HL-60 (cell line): Measurements from ENCODE around the gene DNM3.

Experiments
- DNase-seq, 2 experiments: peaks; one replicate each; pipeline ENCODE4 v3.0.0-alpha.2; 2010 to 2020; ENCODE audit warnings: low read depth in 1 of 2, low spot score in 1 of 2
- H3K27ac ChIP-seq: fragments of 250-450 bp; sonication (Bioruptor Pico); replicated peaks from 2 replicates; pipeline ENCODE4 v1.5.1; 2020; ENCODE audit warnings: mild to moderate bottlenecking, moderate library complexity
- H3K27me3 ChIP-seq: fragments of 250-450 bp; sonication (Bioruptor Pico); 2 replicates; pipeline ENCODE4 v1.5.1; 2021; ENCODE audit warnings: mild to moderate bottlenecking, moderate library complexity; ENCODE audit not compliant: insufficient read depth, poor library complexity, severe bottlenecking
- H3K4me3 ChIP-seq: replicated peaks from 2 replicates; pipeline ENCODE4 v1.5.1; 2011; ENCODE audit warnings: mild to moderate bottlenecking, control low read depth, low read length; ENCODE audit not compliant: insufficient read depth
- GABPA ChIP-seq: IDR thresholded peaks from 2 replicates; pipeline ENCODE4 v1.6.1; 2012; ENCODE audit warnings: low read depth
- POLR2AphosphoS5 ChIP-seq: IDR thresholded peaks from 2 replicates; pipeline ENCODE4 v1.6.1; 2012; ENCODE audit warnings: low read depth
- SPI1 ChIP-seq: IDR thresholded peaks from 2 replicates; pipeline ENCODE4 v1.6.1; 2012; ENCODE audit warnings: low read depth, mild to moderate bottlenecking, borderline replicate concordance
- TF ChIP-seq, protein P1 (sequence below): IDR thresholded peaks from one replicate; pipeline ENCODE4 v1.5.1; 2011; ENCODE audit warnings: low read length, control low read depth, inconsistent platforms; ENCODE audit not compliant: insufficient read depth
- TF ChIP-seq, protein P2 (sequence below): IDR thresholded peaks from 2 replicates; pipeline ENCODE4 v1.6.1; 2012; ENCODE audit warnings: low read depth; ENCODE audit not compliant: insufficient replicate concordance

The DNM3 gene

DNA sequence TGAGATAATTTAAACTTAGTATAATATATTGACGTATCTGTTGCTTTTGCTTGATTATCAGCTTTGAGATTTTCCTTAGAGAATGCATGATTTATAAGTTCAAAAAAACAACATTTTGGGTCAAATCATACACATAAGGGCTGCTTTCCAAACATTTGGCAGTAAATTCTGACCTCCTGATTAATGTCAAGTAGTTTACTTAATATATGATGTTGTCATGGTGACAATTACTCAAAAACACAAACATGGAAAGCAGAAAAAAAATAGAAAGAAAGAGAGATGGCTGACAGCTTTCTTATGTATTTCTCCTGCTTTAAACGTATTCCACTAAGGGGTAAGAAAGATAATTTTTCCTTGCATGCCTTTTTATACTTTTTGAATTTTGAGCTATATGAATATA, 320.9 kb downstream of the DNM3 start:
- Histone ChIP-seq H3K4me3 (no peak overlapping the region), H3K27me3 (no peaks in the 10 kb centered on the region), H3K27ac (no peak overlapping the region)
- DNase-seq = no peak
- TF ChIP-seq GABPA (no peak), POLR2AphosphoS5 (no peak), SPI1 (no peak)
- TF ChIP-seq, protein P1, sequence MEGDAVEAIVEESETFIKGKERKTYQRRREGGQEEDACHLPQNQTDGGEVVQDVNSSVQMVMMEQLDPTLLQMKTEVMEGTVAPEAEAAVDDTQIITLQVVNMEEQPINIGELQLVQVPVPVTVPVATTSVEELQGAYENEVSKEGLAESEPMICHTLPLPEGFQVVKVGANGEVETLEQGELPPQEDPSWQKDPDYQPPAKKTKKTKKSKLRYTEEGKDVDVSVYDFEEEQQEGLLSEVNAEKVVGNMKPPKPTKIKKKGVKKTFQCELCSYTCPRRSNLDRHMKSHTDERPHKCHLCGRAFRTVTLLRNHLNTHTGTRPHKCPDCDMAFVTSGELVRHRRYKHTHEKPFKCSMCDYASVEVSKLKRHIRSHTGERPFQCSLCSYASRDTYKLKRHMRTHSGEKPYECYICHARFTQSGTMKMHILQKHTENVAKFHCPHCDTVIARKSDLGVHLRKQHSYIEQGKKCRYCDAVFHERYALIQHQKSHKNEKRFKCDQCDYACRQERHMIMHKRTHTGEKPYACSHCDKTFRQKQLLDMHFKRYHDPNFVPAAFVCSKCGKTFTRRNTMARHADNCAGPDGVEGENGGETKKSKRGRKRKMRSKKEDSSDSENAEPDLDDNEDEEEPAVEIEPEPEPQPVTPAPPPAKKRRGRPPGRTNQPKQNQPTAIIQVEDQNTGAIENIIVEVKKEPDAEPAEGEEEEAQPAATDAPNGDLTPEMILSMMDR = no peak
- TF ChIP-seq, protein P2, sequence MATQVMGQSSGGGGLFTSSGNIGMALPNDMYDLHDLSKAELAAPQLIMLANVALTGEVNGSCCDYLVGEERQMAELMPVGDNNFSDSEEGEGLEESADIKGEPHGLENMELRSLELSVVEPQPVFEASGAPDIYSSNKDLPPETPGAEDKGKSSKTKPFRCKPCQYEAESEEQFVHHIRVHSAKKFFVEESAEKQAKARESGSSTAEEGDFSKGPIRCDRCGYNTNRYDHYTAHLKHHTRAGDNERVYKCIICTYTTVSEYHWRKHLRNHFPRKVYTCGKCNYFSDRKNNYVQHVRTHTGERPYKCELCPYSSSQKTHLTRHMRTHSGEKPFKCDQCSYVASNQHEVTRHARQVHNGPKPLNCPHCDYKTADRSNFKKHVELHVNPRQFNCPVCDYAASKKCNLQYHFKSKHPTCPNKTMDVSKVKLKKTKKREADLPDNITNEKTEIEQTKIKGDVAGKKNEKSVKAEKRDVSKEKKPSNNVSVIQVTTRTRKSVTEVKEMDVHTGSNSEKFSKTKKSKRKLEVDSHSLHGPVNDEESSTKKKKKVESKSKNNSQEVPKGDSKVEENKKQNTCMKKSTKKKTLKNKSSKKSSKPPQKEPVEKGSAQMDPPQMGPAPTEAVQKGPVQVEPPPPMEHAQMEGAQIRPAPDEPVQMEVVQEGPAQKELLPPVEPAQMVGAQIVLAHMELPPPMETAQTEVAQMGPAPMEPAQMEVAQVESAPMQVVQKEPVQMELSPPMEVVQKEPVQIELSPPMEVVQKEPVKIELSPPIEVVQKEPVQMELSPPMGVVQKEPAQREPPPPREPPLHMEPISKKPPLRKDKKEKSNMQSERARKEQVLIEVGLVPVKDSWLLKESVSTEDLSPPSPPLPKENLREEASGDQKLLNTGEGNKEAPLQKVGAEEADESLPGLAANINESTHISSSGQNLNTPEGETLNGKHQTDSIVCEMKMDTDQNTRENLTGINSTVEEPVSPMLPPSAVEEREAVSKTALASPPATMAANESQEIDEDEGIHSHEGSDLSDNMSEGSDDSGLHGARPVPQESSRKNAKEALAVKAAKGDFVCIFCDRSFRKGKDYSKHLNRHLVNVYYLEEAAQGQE = no peak

DNA sequence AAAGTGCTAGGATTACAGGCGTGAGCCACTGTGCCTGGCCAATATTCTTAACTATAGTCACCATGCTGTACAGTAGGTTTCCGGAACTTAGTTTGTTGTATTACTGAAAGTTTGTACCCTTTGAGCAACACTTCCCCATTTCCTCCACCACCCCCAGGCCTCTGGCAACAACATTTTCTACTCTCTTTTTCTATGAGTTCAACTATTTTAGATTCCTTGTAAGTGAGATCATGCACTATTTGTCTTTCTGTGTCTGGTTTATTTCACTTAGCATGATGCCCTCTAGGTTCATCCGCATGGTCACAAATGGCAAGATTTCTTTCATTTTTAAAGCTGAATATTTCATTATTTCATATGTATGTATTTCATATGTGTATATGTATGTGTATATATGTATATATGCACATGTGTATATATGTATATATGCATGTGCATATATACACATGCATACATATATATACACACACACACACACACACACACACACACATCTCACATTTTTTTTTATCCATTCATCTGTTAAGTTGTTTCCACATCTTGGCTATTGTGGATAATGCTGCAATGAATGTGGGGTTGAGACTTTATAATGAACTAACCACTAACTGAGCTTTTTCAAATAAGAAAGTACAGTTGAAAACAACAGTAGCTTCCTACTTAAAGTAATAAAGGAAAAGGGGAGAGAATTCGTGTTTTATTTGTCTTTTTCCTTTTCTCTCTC, 322.4 kb downstream of the DNM3 start:
- TF ChIP-seq POLR2AphosphoS5 = no peak
- peak; percentile 80 for TF ChIP-seq SPI1
- no peak for DNase-seq

DNA sequence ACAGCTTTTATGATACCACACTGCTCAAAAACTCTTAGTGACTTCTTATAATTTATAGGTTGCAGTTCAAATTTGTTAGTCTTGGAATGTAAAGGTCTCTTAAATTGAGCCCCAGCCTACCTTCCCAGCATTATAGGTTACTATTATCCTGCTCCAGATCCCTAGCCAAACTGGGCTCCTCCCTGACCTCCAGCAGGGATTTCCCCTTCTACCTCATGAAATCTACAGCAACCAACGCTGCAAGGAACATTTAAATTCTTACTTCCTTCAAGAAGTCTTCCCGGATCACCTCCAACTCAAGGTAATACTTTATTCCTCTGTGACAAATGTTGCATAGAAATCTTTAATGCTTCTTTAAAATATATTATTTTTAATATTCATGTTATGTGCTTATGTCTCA, 324.1 kb downstream of the DNM3 start:
- Histone ChIP-seq H3K27ac (no peak overlapping the region), H3K27me3 (no peaks in the 10 kb centered on the region), H3K4me3 (no peak overlapping the region)
- TF ChIP-seq SPI1 = no peak
- no peak for TF ChIP-seq POLR2AphosphoS5
- TF ChIP-seq, protein P2 = no peak
- TF ChIP-seq, protein P1 = no peak
- TF ChIP-seq GABPA = no peak
- no peak for DNase-seq

More for the DNA sequence above, 322.4 kb downstream of the DNM3 start:
- H3K4me3 ChIP-seq = no peak overlapping the region
- H3K27me3 ChIP-seq = no peaks in the 10 kb centered on the region
- H3K27ac ChIP-seq = no peak overlapping the region

DNA sequence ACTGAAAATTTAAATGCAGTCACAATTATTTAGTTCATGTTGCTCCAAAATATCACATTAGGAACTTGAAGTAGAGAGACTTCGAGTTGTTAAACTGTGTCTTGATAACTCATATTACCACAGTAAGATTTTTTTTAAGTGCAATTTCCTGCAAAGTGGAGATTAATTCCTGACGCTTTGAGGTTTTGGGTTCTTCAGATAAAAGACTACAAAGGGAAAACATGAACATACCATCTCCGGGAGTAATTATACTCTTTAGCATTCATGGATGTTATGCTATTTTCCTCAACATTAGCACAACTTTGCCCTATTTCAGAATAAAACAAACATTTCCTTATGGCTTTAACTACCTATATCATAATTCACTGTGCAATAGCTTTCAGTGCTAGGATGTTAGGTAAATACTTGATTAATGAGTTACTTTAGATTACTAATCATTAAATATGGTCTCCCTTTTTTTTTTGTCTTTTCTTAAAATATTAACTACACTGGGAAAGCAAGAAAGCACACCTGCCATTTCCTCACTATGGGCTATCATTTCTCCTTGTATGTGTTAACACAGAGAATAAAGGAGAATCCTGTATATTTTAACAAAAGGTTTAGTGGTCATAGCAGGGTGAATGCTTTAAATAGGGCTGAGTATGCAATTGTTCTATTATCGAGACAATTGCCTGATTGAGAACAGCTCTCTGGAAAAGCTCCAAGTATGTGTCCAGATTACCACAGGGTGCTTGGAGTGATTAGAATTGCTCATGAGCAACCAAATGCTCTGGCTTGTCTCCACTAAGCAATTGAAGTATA, 326.7 kb downstream of the DNM3 start:
- no peak for DNase-seq
- H3K27me3 ChIP-seq = no peaks in the 10 kb centered on the region
- TF ChIP-seq, protein P2 = no peak
- TF ChIP-seq POLR2AphosphoS5 (no peak), GABPA (no peak), SPI1 (no peak)
- TF ChIP-seq, protein P1 = no peak
- no peak overlapping the region for H3K27ac ChIP-seq
- no peak overlapping the region for H3K4me3 ChIP-seq
